H1 (cell line): ENCODE data around the gene IL36B. TPM values are rescaled to one million over a fixed set of nuclear protein-coding genes. Genes with fewer than 3 reads are reported as not detected.

Source experiments
- GABPA ChIP-seq: IDR thresholded peaks from 2 replicates; pipeline ENCODE4 v1.6.1; 2011; ENCODE audit warnings: mild to moderate bottlenecking, low read length, moderate library complexity, borderline replicate concordance; ENCODE audit not compliant: insufficient read depth
- RFX5 ChIP-seq: IDR thresholded peaks from 2 replicates; pipeline ENCODE4 v1.6.1; 2011; ENCODE audit warnings: low read depth, low read length, improper control_type of control experiment, borderline replicate concordance
- SAP30 ChIP-seq: fragments of 300-600 bp; sonication (generic); IDR thresholded peaks from 2 replicates; pipeline ENCODE4 v1.7.1; 2012; ENCODE audit warnings: low read length, moderate library complexity, mild to moderate bottlenecking, inconsistent platforms; ENCODE audit not compliant: insufficient read depth, insufficient replicate concordance
- SP2 ChIP-seq: IDR thresholded peaks from 2 replicates; pipeline ENCODE4 v1.6.1; 2012; ENCODE audit warnings: mild to moderate bottlenecking, low read length, inconsistent platforms
- TAF7 ChIP-seq: optimal IDR thresholded peaks from 2 replicates; pipeline ENCODE3; 2011; ENCODE audit warnings: low read depth, mild to moderate bottlenecking, inconsistent platforms, low read length, moderate library complexity, borderline replicate concordance
- polyA plus RNA-seq, 7 experiments: library from polyadenylated mRNA; depleted of rRNA in 3 of 7; stranded (reverse) in 5 of 7; unstranded in 2 of 7; fragments of >200 nt in 5 of 7; fragments of 200-250 nt in 2 of 7; gene quantifications; 1 replicate in 5 of 7; 2 replicates in 1 of 7; 4 replicates in 1 of 7; pipeline versions ENCODE4 v1.2.1 to v1.2.3, GENCODE V29; 2011 to 2013; ENCODE audit warnings: missing spikeins in 2 of 7, mixed read lengths in 2 of 7
- total RNA-seq: library from RNA; stranded (reverse); fragmentation: NEBNext Ultra II Directional; extraction: Animal tissue kit (Norgen Biotek cat#: 25700); gene quantifications from 2 replicates; pipeline ENCODE4 v1.2.1, GENCODE V29; 2021

IL36B gene
- total and polyA plus RNA-seq, 2 of the 8 experiments (the other 6 are each of a cell fraction or from before 2014, with no cell fraction given) = not detected

- TF ChIP-seq SAP30 (no peak), GABPA (no peak), SP2 (no peak), TAF7 (no peak), RFX5 (no peak)
These were observed 26.5 kb upstream of the IL36B start (continued) for GRCh38 chr2:113079131-113079530.
